ENCODE results near the gene PPP1R14D.
"Not testable (repeated sequence)": the region's sequence is repeated elsewhere in the genome, so short reads cannot be mapped to it uniquely, and the experiment has no call there.

The PPP1R14D gene

GRCh38 chr15:40870716-40871115, 42.2 kb upstream of the PPP1R14D start:
- TF ChIP-seq, protein P1, sequence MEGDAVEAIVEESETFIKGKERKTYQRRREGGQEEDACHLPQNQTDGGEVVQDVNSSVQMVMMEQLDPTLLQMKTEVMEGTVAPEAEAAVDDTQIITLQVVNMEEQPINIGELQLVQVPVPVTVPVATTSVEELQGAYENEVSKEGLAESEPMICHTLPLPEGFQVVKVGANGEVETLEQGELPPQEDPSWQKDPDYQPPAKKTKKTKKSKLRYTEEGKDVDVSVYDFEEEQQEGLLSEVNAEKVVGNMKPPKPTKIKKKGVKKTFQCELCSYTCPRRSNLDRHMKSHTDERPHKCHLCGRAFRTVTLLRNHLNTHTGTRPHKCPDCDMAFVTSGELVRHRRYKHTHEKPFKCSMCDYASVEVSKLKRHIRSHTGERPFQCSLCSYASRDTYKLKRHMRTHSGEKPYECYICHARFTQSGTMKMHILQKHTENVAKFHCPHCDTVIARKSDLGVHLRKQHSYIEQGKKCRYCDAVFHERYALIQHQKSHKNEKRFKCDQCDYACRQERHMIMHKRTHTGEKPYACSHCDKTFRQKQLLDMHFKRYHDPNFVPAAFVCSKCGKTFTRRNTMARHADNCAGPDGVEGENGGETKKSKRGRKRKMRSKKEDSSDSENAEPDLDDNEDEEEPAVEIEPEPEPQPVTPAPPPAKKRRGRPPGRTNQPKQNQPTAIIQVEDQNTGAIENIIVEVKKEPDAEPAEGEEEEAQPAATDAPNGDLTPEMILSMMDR (IDR thresholded peaks at IDR 0.05; ENCODE audit: low read depth, low read length), result no peak
- DNase-seq (ENCODE audit: extremely low read depth, low read depth), result no peak

- TF ChIP-seq, protein P1 (IDR thresholded peaks at IDR 0.05; ENCODE audit: low read depth, low read length), result no peak
- DNase-seq (ENCODE audit: extremely low read depth, low read depth), result no peak
Observed at GRCh38 chr15:40869686-40870085, 41.2 kb upstream of the PPP1R14D start.

GRCh38 chr15:40867199-40867598, 38.7 kb upstream of the PPP1R14D start:
- TF ChIP-seq, protein P1 (IDR thresholded peaks at IDR 0.05; ENCODE audit: low read depth, low read length), result no peak
- DNase-seq (ENCODE audit: extremely low read depth, low read depth), result no peak

GRCh38 chr15:40863660-40864270, 35.3 kb upstream of the PPP1R14D start:
- TF ChIP-seq, protein P1 (IDR thresholded peaks at IDR 0.05; ENCODE audit: low read depth, low read length), result no peak
- no peak for DNase-seq (ENCODE audit: extremely low read depth, low read depth)

GRCh38 chr15:40861147-40861546, 32.6 kb upstream of the PPP1R14D start:
- not testable (repeated sequence) for DNase-seq (ENCODE audit: extremely low read depth, low read depth)

DNA sequence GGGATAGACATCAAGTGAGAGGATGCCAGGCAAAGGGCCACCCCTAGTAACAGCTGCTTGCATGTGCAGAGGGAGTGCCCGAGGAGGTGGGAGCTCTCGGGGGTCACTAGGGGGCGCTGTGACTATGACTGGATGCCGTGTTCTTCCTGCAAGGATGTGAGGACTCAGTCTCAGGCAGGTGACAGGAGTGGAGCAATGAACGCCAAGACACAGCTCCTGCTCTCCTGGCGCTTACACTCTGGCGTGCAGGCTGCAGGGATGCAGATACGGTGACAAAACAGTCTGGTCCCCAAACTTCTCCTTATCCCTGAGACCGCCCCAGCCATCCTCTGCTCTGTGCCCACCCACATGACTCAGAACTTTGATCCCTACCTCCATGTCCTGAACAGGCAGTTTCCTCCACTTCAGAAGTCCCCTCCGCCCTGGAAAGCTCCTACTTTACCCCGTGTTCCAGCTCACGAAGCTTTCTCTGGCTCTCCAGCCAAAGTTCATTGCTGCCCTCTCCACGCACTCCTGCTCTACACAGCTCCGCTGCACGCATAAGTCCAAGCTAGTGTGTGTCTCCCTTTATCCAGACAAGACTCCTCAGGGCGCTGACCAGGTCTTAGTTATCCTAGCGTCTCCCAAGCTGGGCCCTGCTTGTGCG, 30.8 kb upstream of the PPP1R14D start:
- TF ChIP-seq, protein P1 (IDR thresholded peaks at IDR 0.05; ENCODE audit: low read depth, low read length), result peak; percentile 84
- DNase-seq (ENCODE audit: extremely low read depth, low read depth), result peak; percentile 15

DNA sequence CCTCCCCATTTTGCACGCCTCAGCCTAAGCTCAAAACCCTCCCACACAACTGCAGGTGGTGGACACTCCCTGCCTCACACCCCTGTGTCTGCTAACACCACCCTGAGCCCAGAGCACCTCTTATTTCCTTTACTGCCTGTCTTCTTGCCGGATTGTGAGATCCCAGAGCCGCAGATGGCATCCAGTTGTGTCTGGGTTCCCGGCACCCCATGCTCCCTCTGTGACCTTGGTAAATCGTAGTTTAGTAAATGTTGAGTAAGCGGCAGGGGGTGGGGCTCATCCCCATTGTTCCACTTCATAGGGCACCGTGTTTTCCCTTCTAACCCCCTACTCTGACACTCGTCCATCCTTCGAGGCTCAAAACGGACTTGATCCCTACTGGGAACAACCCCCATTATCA, 30.2 kb upstream of the PPP1R14D start:
- no peak for DNase-seq (ENCODE audit: extremely low read depth, low read depth)
- TF ChIP-seq, protein P1 (IDR thresholded peaks at IDR 0.05; ENCODE audit: low read depth, low read length), result no peak

Measured in AG09319 (cell line).